GM10266 (cell line): Measurements from ENCODE around the gene FAM210B.

Experiments
- DNase-seq: peaks from one replicate; pipeline ENCODE4 v3.0.0; 2012; ENCODE audit errors: extremely low spot score
- CTCF ChIP-seq: IDR thresholded peaks from 2 replicates; pipeline ENCODE4 v1.5.1; 2012; ENCODE audit warnings: mild to moderate bottlenecking, low read depth; ENCODE audit not compliant: control insufficient read depth, insufficient read depth; ENCODE audit errors: missing control alignments

FAM210B gene

GRCh38 chr20:56358600-56359211 is at the start of gene FAM210B:
Gene FAM210B, plus strand, starts transcription at chr20:56358974. Its CDS starts 32 bp downstream, at chr20:56359006.
- peak; percentile 98 for DNase-seq
- TF ChIP-seq CTCF, result no peak

DNA sequence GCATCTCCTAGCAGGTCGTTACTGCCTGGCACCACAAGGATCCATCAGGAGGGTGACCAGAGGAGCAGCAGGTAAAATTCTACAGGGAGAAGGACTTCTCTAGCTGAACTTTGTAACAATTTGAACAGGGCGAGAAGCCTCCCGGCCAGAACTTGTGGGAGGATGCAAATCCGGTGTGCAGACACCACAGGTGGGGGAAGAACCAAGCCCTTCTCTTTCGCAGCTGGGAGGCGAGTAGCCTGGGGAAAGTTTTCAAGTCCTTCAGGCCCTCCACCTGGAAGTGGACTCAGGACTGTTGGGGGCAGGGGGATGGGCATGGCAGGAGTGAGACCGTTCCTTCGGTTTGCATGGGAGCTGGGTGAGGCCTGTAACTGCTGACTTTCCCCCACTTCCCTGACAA is 42.7 kb upstream of the FAM210B start:
- no peak for TF ChIP-seq CTCF
- no peak for DNase-seq

DNA sequence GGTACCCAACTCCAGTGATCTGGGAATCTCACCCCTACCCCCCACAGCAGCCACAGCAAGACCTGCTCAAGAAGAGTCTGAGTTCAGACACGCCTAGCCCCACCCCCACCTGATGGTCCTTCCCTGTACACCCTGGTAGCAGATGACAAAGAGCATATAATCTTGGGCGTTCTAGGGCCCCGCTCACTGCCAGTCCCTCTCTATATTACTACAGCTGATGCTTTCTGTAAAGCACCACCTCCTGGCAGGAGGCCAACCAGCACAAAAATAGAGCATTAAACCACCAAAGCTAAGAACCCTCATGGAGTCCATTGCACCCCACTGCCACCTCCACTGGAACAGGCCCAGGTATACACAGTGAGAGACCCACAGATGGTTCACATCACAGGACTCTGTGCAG is 42.3 kb upstream of the FAM210B start:
- DNase-seq, result no peak
- no peak for TF ChIP-seq CTCF

DNA sequence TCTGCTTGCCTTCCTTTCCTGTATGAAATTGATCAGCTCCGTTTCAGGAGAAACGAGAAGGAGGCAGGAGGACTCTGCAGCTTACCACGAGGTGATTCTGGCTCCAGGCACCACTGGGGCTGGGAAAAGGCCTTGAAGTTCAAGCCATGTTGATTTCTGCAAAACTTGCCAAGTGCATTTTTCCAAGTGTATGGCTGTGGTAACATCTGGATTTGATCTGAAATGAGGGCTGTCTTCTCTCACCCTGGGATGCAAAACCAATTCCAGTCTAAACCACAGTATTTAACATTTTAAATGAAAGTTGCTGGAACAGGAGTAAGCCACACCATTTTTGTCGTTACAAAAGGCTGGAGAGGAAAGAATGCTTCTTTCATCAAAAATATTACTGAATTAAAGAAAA is 36.1 kb upstream of the FAM210B start:
- no peak for DNase-seq
- TF ChIP-seq CTCF, result no peak

DNA sequence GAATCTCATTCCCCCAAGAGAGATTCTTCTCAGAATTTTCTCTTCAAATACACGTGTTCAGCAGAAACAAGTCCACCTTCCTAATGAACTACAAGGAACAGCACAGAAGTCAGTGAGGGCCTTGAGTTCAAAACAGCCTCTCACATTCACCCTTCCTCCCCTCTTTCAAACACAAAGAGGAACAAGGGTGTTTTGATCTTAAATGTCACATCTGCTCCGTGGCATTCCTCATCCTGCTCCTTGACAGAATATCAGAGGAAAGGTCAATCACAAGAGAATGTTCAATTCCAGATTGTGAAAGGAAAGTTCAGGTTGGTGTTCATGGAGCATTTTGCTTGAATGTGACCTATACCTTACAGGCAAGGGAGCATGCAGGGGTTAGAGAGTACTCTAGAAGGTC is 35.6 kb upstream of the FAM210B start:
- no peak for TF ChIP-seq CTCF

GRCh38 chr20:56323656-56324055 is 35.1 kb upstream of the FAM210B start:
- DNase-seq, result no peak
- TF ChIP-seq CTCF, result no peak

More for the DNA sequence above, 35.6 kb upstream of the FAM210B start:
- no peak for DNase-seq

DNA sequence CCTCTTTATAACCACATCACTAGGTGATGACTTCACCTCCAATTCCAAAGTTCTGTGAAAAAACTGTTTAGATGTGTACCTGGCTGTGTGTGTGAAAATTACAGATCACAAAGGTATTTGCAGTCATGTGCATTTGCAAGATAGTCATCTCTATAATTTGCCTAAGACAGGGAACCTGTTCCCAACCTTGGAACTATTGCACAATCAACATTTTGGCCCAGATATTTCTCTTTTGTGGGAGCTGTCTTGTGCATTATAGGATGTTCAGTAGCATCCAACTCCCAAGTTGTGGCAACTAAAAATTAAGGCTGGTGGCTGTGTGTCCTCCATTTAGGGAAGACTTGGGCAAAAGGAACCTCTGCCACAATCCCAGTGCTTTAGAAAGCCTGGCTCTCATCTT is 34.0 kb upstream of the FAM210B start:
- no peak for DNase-seq
- no peak for TF ChIP-seq CTCF
